ENCODE measurements around the gene FUBP3.

- no peak for TF ChIP-seq CTCF (IDR thresholded peaks at IDR 0.05)
- no peak for TF ChIP-seq EP300 (IDR thresholded peaks at IDR 0.05)
- TF ChIP-seq POLR2A (IDR thresholded peaks at IDR 0.05), result no peak
These were observed 53.5 kb downstream of the FUBP3 start for GRCh38 chr9:130632841-130633240.

Measured in stomach (tissue), 4 donors.